Mucosa of rectum (tissue), 2 donors: Measurements from ENCODE around the gene DZIP1.

ENCODE experiments used
- H3K27ac ChIP-seq, 2 donors: one replicate each; pipeline ENCODE4 v1.7.0; 2013; ENCODE audit warnings: inconsistent platforms in 2 of 2, low read depth in 2 of 2, low read length in 2 of 2
- H3K27me3 ChIP-seq, 2 donors: one replicate each; pipeline ENCODE4 v1.7.0; 2013; ENCODE audit warnings: low read length in 2 of 2; ENCODE audit not compliant: control insufficient read depth in 2 of 2, insufficient read depth in 2 of 2
- H3K36me3 ChIP-seq, 2 donors: one replicate each; pipeline ENCODE4 v1.7.0; 2013; ENCODE audit warnings: low read length in 2 of 2; ENCODE audit not compliant: control insufficient read depth in 2 of 2, insufficient read depth in 2 of 2
- H3K4me1 ChIP-seq, 2 donors: one replicate each; pipeline ENCODE4 v1.7.0; 2013; ENCODE audit warnings: low read length in 2 of 2, mild to moderate bottlenecking in 1 of 2; ENCODE audit not compliant: control insufficient read depth in 2 of 2, insufficient read depth in 2 of 2
- H3K4me3 ChIP-seq, 2 donors: one replicate each; pipeline ENCODE4 v1.7.0; 2013; ENCODE audit warnings: low read length in 2 of 2
- H3K9ac ChIP-seq, 2 donors: one replicate each; pipeline ENCODE4 v1.7.0; 2013; ENCODE audit warnings: low read length in 2 of 2, low read depth in 1 of 2, mild to moderate bottlenecking in 1 of 2
- H3K9me3 ChIP-seq, 2 donors: one replicate each; pipeline ENCODE4 v1.7.0; 2013; ENCODE audit warnings: low read length in 2 of 2; ENCODE audit not compliant: control insufficient read depth in 2 of 2
- donor health status: healthy.
- donor health status: Normal muscosa, but diverticular disease.

DZIP1 gene

GRCh38 chr13:95626768-95627167 is 17.7 kb downstream of the DZIP1 start:
- no peaks in the 10 kb centered on the region for H3K36me3 ChIP-seq

GRCh38 chr13:95624020-95624419 is 20.5 kb downstream of the DZIP1 start:
- Histone ChIP-seq H3K9ac (no peak overlapping the region), H3K4me3 (no peak overlapping the region), H3K4me1 (peaks cover 2 to 7% of the 10 kb centered on the region in 2 donors), H3K27ac (no peak overlapping the region), H3K36me3 (no peaks in the 10 kb centered on the region), H3K27me3 (no peaks in the 10 kb centered on the region), H3K9me3 (no peaks in the 10 kb centered on the region)

More at GRCh38 chr13:95626768-95627167, 17.7 kb downstream of the DZIP1 start:
- Histone ChIP-seq H3K27ac (no peak overlapping the region), H3K27me3 (no peaks in the 10 kb centered on the region), H3K4me3 (no peak overlapping the region), H3K9ac (no peak overlapping the region), H3K4me1 (no peaks in the 10 kb centered on the region), H3K9me3 (no peaks in the 10 kb centered on the region)

GRCh38 chr13:95623141-95623540 is 21.4 kb downstream of the DZIP1 start:
- no peaks in the 10 kb centered on the region for H3K27me3 ChIP-seq
- no peaks in the 10 kb centered on the region for H3K9me3 ChIP-seq
- no peak overlapping the region for H3K9ac ChIP-seq
- no peak overlapping the region for H3K4me3 ChIP-seq
- no peaks in the 10 kb centered on the region for H3K36me3 ChIP-seq
- H3K27ac ChIP-seq: no peak overlapping the region
- H3K4me1 ChIP-seq: peaks cover 2 to 7% of the 10 kb centered on the region in 2 donors

- H3K27me3 ChIP-seq: no peaks in the 10 kb centered on the region
- H3K4me3 ChIP-seq: no peak overlapping the region
- no peak overlapping the region for H3K9ac ChIP-seq
- peaks cover 2 to 7% of the 10 kb centered on the region in 2 donors for H3K4me1 ChIP-seq
- H3K9me3 ChIP-seq: no peaks in the 10 kb centered on the region
- no peaks in the 10 kb centered on the region for H3K36me3 ChIP-seq
- H3K27ac ChIP-seq: no peak overlapping the region
Measured at GRCh38 chr13:95620825-95621498, 23.5 kb downstream of the DZIP1 start.

- Histone ChIP-seq H3K27me3 (no peaks in the 10 kb centered on the region), H3K9ac (no peak overlapping the region), H3K27ac (no peak overlapping the region), H3K36me3 (no peaks in the 10 kb centered on the region), H3K4me3 (no peak overlapping the region), H3K4me1 (peaks cover 2 to 7% of the 10 kb centered on the region in 2 donors), H3K9me3 (no peaks in the 10 kb centered on the region)
Measured at GRCh38 chr13:95620030-95620824, 24.3 kb downstream of the DZIP1 start.

GRCh38 chr13:95615539-95615938 is 29.0 kb downstream of the DZIP1 start:
- H3K9me3 ChIP-seq: no peaks in the 10 kb centered on the region
- H3K4me1 ChIP-seq: no peaks in the 10 kb centered on the region
- H3K4me3 ChIP-seq: no peak overlapping the region
- H3K36me3 ChIP-seq: no peaks in the 10 kb centered on the region
- H3K27me3 ChIP-seq: no peaks in the 10 kb centered on the region
- H3K9ac ChIP-seq: no peak overlapping the region
- no peak overlapping the region for H3K27ac ChIP-seq

- no peaks in the 10 kb centered on the region for H3K4me1 ChIP-seq
Measured at GRCh38 chr13:95614641-95615245, 29.8 kb downstream of the DZIP1 start.

GRCh38 chr13:95608640-95609323 is 35.7 kb downstream of the DZIP1 start:
- Histone ChIP-seq H3K4me1 (no peaks in the 10 kb centered on the region), H3K4me3 (no peak overlapping the region), H3K27ac (no peak overlapping the region), H3K27me3 (no peaks in the 10 kb centered on the region), H3K9ac (no peak overlapping the region), H3K9me3 (no peaks in the 10 kb centered on the region), H3K36me3 (no peaks in the 10 kb centered on the region)

More at GRCh38 chr13:95614641-95615245, 29.8 kb downstream of the DZIP1 start:
- H3K9ac ChIP-seq: no peak overlapping the region
- H3K27ac ChIP-seq: no peak overlapping the region
- H3K27me3 ChIP-seq: no peaks in the 10 kb centered on the region
- no peaks in the 10 kb centered on the region for H3K9me3 ChIP-seq
- no peak overlapping the region for H3K4me3 ChIP-seq
- no peaks in the 10 kb centered on the region for H3K36me3 ChIP-seq

- no peaks in the 10 kb centered on the region for H3K27me3 ChIP-seq
- no peak overlapping the region for H3K4me3 ChIP-seq
- H3K9ac ChIP-seq: no peak overlapping the region
- no peaks in the 10 kb centered on the region for H3K4me1 ChIP-seq
- H3K36me3 ChIP-seq: no peaks in the 10 kb centered on the region
- no peak overlapping the region for H3K27ac ChIP-seq
- H3K9me3 ChIP-seq: no peaks in the 10 kb centered on the region
Measured at GRCh38 chr13:95607366-95607765, 37.1 kb downstream of the DZIP1 start.
